HCT116 (cell line): Measurements from ENCODE around the gene CFAP221. TPM values are rescaled to one million over a fixed set of nuclear protein-coding genes. Genes with fewer than 3 reads are reported as not detected.

Source experiments
- ATAC-seq: fragments of 200-7000 bp; cut with Tn5 transposase; 2 replicates; pipeline ENCODE4 v1.9.1; 2020; ENCODE audit warnings: mild to moderate bottlenecking, moderate library complexity
- BruUV-seq: library from RNA; stranded (reverse); fragments of 400-500 nt; replicated peaks from 2 replicates; lab custom pipeline; 2021; lab: Mats Ljungman, UMichigan
- CTCF ChIA-PET: fragments of 300-600 bp; sonication (Branson Sonifier 250); formaldehyde crosslinking; loops from one replicate; lab custom pipeline; 2021; ENCODE audit warnings: antibody characterized with exemption; lab: Charles Lee
- POLR2A ChIA-PET: fragments of 300-600, 350-600 bp; sonication (Branson Sonifier 250); formaldehyde crosslinking; loops from one replicate; lab custom pipeline; 2021; ENCODE audit warnings: antibody characterized with exemption; lab: Charles Lee
- RAD21 ChIA-PET, 2 experiments: fragments of 300-600 bp; sonication (Branson Sonifier 250); formaldehyde crosslinking; loops; one replicate each; lab custom pipeline; 2023; ENCODE audit warnings: low total read pairs in 2 of 2; ENCODE audit not compliant: uncharacterized antibody in 2 of 2, unreplicated experiment in 2 of 2, low non-redundant PET in 1 of 2; lab: Charles Lee
- DNase-seq: peaks from one replicate; pipeline ENCODE4 v3.0.0-alpha.2; 2010; ENCODE audit warnings: low read depth, low spot score
- H2AFZ ChIP-seq: fragments of 200-600 bp; shearing (Covaris generic), sonication (generic); 2 replicates; pipeline ENCODE4 v1.6.1; 2017; ENCODE audit warnings: low read depth, mixed run types, mixed read lengths, antibody characterized with exemption, low read length; ENCODE audit not compliant: poor library complexity, severe bottlenecking
- H3K27ac ChIP-seq: 2 replicates; pipeline ENCODE4 v1.5.1; 2012; ENCODE audit warnings: low read depth, low read length
- H3K27me3 ChIP-seq: fragments of 200-600 bp; sonication (generic); 2 replicates; pipeline ENCODE4 v1.6.1; 2016; ENCODE audit warnings: mixed run types, low read length, mixed read lengths; ENCODE audit not compliant: insufficient read depth
- H3K36me3 ChIP-seq, 2 experiments: fragments of 200-500 bp in 1 of 2; fragments of 200-600 bp in 1 of 2; sonication (Bioruptor generic) in 1 of 2; sonication (generic) in 1 of 2; 2 replicates each; pipeline versions ENCODE4 v1.5.1 to v1.6.1; 2014 to 2016; ENCODE audit warnings: low read length in 2 of 2, inconsistent platforms in 1 of 2, mixed read lengths in 1 of 2, mixed run types in 1 of 2; ENCODE audit not compliant: insufficient read depth in 2 of 2, control insufficient read depth in 1 of 2
- H3K4me1 ChIP-seq, 2 experiments: fragments of 200-600 bp in 1 of 2; sonication (generic) in 1 of 2; 2 replicates each; pipeline versions ENCODE4 v1.5.1 to v1.6.1; 2012 to 2017; ENCODE audit warnings: low read length in 2 of 2, inconsistent platforms in 1 of 2, mild to moderate bottlenecking in 1 of 2, mixed read lengths in 1 of 2, mixed run types in 1 of 2, moderate library complexity in 1 of 2; ENCODE audit not compliant: insufficient read depth in 2 of 2, control insufficient read depth in 1 of 2
- H3K4me2 ChIP-seq: fragments of 200-600 bp; sonication (generic); 2 replicates; pipeline ENCODE4 v1.6.1; 2017; ENCODE audit warnings: mixed run types, low read length, mixed read lengths
- H3K4me3 ChIP-seq, 2 experiments: fragments of 200-600 bp in 1 of 2; sonication (generic) in 1 of 2; replicated peaks in 1 of 2; 2 replicates each; pipeline ENCODE4 v1.5.1; 2011 to 2016; ENCODE audit warnings: low read length in 2 of 2, control low read depth in 1 of 2, low read depth in 1 of 2, mild to moderate bottlenecking in 1 of 2, mixed read lengths in 1 of 2, mixed run types in 1 of 2
- H3K79me2 ChIP-seq: fragments of 200-600 bp; sonication (generic); 2 replicates; pipeline ENCODE4 v1.6.1; 2017; ENCODE audit warnings: mild to moderate bottlenecking, mixed run types, low read length, moderate library complexity, mixed read lengths; ENCODE audit not compliant: insufficient read depth
- H3K9ac ChIP-seq: fragments of 200-600 bp; sonication (generic); 2 replicates; pipeline ENCODE4 v1.6.1; 2016; ENCODE audit warnings: low read length, mixed read lengths
- H3K9me2 ChIP-seq: fragments of 200-600 bp; sonication (generic), shearing (Covaris generic); 2 replicates; pipeline ENCODE4 v1.6.1; 2017; ENCODE audit warnings: mixed run types, mild to moderate bottlenecking, moderate library complexity; ENCODE audit not compliant: insufficient read depth
- H3K9me3 ChIP-seq, 2 experiments: fragments of 200-500 bp in 1 of 2; fragments of 200-600 bp in 1 of 2; sonication (Bioruptor generic) in 1 of 2; sonication (generic) in 1 of 2; 2 replicates each; pipeline ENCODE4 v1.6.1; 2014 to 2017; ENCODE audit warnings: low read length in 2 of 2, mixed read lengths in 2 of 2, inconsistent platforms in 1 of 2, low read depth in 1 of 2, mild to moderate bottlenecking in 1 of 2, mixed run types in 1 of 2, moderate library complexity in 1 of 2; ENCODE audit not compliant: control insufficient read depth in 1 of 2, insufficient read depth in 1 of 2
- H4K20me1 ChIP-seq: fragments of 200-600 bp; sonication (generic), shearing (Covaris generic); 2 replicates; pipeline ENCODE4 v1.6.1; 2017; ENCODE audit warnings: mixed run types, mild to moderate bottlenecking, moderate library complexity; ENCODE audit not compliant: insufficient read depth
- ATF3 ChIP-seq: IDR thresholded peaks from 2 replicates; pipeline ENCODE4 v1.6.1; 2012
- CEBPB ChIP-seq: IDR thresholded peaks from 2 replicates; pipeline ENCODE4 v1.6.1; 2012; ENCODE audit warnings: low read depth
- CTCF ChIP-seq, 3 experiments: fragments of 200-600 bp in 1 of 3; sonication (generic) in 1 of 3; IDR thresholded peaks in 2 of 3; conservative IDR thresholded peaks in 1 of 3; 2 replicates each; pipeline ENCODE4 v1.5.1; 2012 to 2017; ENCODE audit warnings: low read depth in 2 of 3, low read length in 2 of 3, antibody characterized with exemption in 1 of 3, borderline replicate concordance in 1 of 3, control low read depth in 1 of 3, mild to moderate bottlenecking in 1 of 3, mixed read lengths in 1 of 3, mixed run types in 1 of 3, moderate library complexity in 1 of 3; ENCODE audit not compliant: insufficient read depth in 1 of 3
- EZH2 ChIP-seq: fragments of 200-600 bp; sonication (generic); IDR thresholded peaks from 2 replicates; pipeline ENCODE4 v1.6.1; 2017; ENCODE audit warnings: antibody characterized with exemption, mixed run types
- EZH2phosphoT487 ChIP-seq: fragments of 200-600 bp; IDR thresholded peaks from 2 replicates; pipeline ENCODE4 v1.6.1; 2018; ENCODE audit warnings: antibody characterized with exemption, borderline replicate concordance
- FOSL1 ChIP-seq: IDR thresholded peaks from 2 replicates; pipeline ENCODE4 v1.6.1; 2012; ENCODE audit warnings: low read depth
- JUND ChIP-seq: IDR thresholded peaks from 2 replicates; pipeline ENCODE4 v1.6.1; 2012
- MAX ChIP-seq: IDR thresholded peaks from 2 replicates; pipeline ENCODE4 v1.6.1; 2012
- POLR2A ChIP-seq: IDR thresholded peaks from 2 replicates; pipeline ENCODE4 v1.7.0; 2011; ENCODE audit warnings: borderline replicate concordance; ENCODE audit not compliant: insufficient read depth, insufficient read length; ENCODE audit errors: extremely low read depth
- POLR2AphosphoS5 ChIP-seq: IDR thresholded peaks from 2 replicates; pipeline ENCODE4 v1.6.1; 2011; ENCODE audit warnings: mild to moderate bottlenecking, low read depth, low read length, moderate library complexity
- RAD21 ChIP-seq: IDR thresholded peaks from 2 replicates; pipeline ENCODE4 v1.6.1; 2012; ENCODE audit warnings: low read depth, mild to moderate bottlenecking
- REST ChIP-seq: IDR thresholded peaks from 2 replicates; pipeline ENCODE4 v1.6.1; 2012; ENCODE audit warnings: low read depth
- TCF7L2 ChIP-seq: IDR thresholded peaks from 2 replicates; pipeline ENCODE4 v1.7.0; 2011; ENCODE audit warnings: borderline replicate concordance, inconsistent platforms; ENCODE audit not compliant: insufficient read depth, insufficient read length; ENCODE audit errors: extremely low read depth
- YY1 ChIP-seq: IDR thresholded peaks from 2 replicates; pipeline ENCODE4 v1.6.1; 2011; ENCODE audit warnings: low read length, low read depth, moderate library complexity, mild to moderate bottlenecking; ENCODE audit not compliant: insufficient replicate concordance; ENCODE audit errors: extremely low read depth
- ZBTB33 ChIP-seq: IDR thresholded peaks from 2 replicates; pipeline ENCODE4 v1.6.1; 2011; ENCODE audit warnings: mild to moderate bottlenecking, low read length, moderate library complexity; ENCODE audit not compliant: insufficient replicate concordance; ENCODE audit errors: extremely low read depth
- ZFX ChIP-seq: fragments of 450-650 bp; IDR thresholded peaks from 2 replicates; pipeline ENCODE4 v1.6.1; 2017
- intact Hi-C: fragments of 100-400 bp; cut with micrococcal nuclease; formaldehyde crosslinking; loops from 2 replicates; pipeline ENCODE4 v1.10.0; 2022
- total RNA-seq: library from RNA; stranded (reverse); gene quantifications from one replicate; pipeline ENCODE4 v1.2.1, GENCODE V29; 2021; ENCODE audit not compliant: unreplicated experiment

The CFAP221 gene
- total RNA-seq, 1 experiment from 2014 or later = 0.96 TPM

GRCh38 chr2:119546447-119546767, 2.2 kb downstream of the CFAP221 start:
- no peak overlapping the region for H2AFZ ChIP-seq
- no peaks in the 10 kb centered on the region for H3K36me3 ChIP-seq
- RAD21 ChIA-PET = no interaction called here
- H4K20me1 ChIP-seq = no peaks in the 10 kb centered on the region
- TF ChIP-seq FOSL1 (no peak), POLR2A (no peak), YY1 (no peak), JUND (no peak), ZBTB33 (no peak), CTCF (IDR thresholded peaks at IDR 0.05 in 2 of 3, conservative IDR thresholded peaks at IDR 0.05 in 1 of 3; ENCODE audit: borderline replicate concordance in 1 of 3, insufficient read depth in 1 of 3, low read depth in 2 of 3, low read length in 2 of 3) (no peak), EZH2phosphoT487 (no peak), ATF3 (no peak), ZFX (no peak), POLR2AphosphoS5 (no peak), EZH2 (no peak), TCF7L2 (no peak), RAD21 (no peak), REST (no peak), CEBPB (no peak), MAX (no peak)
- no peaks in the 10 kb centered on the region for H3K27me3 ChIP-seq
- BruUV-seq = no TSS peak
- H3K4me1 ChIP-seq = peaks cover 0 to 10% of the 10 kb centered on the region in 2 experiments; a peak in 2 of 4 replicates
- H3K9ac ChIP-seq = no peak overlapping the region
- POLR2A ChIA-PET = no interaction called here
- no peak overlapping the region for H3K4me2 ChIP-seq
- intact Hi-C loops = no loop called here
- H3K9me2 ChIP-seq = no peaks in the 10 kb centered on the region
- H3K27ac ChIP-seq = no peak overlapping the region
- no peak overlapping the region for H3K4me3 ChIP-seq
- H3K9me3 ChIP-seq = no peaks in the 10 kb centered on the region
- CTCF ChIA-PET = no interaction called here
- ATAC-seq (no peak), DNase-seq (no peak)
- H3K79me2 ChIP-seq = no peaks in the 10 kb centered on the region
